ENCODE data around the gene B3GLCT.

DNA sequence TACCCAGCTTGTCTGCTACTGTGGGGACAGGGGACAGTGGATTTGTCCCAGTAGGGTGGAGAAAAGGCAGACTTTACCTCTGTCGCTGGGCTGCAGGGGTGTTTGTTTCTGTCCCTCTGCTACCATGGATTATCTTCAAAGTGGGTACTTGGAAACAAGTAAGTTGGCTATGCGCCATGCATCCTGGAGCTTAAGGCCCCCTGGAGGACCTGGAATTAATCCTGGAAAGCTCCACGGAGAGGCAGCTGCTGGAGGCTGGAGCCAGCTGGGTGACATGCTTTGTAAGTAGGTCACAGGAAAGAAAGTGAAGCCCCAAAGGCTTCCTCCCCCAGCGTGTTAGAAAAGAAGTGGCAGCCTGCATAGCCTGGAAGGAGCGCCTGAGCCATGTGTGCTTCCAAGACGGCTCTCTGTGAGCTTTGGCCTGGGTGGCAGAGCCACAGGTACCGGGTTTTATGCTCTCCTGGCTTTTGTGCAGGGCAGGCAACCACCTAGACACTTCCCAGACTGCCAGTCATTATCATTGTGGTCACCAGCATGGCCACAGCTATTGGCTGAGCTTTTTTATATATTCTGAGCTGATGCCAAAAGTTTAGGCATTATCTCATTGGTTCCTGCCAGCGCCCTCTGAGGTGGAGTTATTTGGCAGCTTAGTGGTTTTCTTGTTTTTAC lies 9.5 kb downstream of the B3GLCT start:
- no peak for TF ChIP-seq POLR2A (IDR thresholded peaks at IDR 0.05)
- TF ChIP-seq, protein P1, sequence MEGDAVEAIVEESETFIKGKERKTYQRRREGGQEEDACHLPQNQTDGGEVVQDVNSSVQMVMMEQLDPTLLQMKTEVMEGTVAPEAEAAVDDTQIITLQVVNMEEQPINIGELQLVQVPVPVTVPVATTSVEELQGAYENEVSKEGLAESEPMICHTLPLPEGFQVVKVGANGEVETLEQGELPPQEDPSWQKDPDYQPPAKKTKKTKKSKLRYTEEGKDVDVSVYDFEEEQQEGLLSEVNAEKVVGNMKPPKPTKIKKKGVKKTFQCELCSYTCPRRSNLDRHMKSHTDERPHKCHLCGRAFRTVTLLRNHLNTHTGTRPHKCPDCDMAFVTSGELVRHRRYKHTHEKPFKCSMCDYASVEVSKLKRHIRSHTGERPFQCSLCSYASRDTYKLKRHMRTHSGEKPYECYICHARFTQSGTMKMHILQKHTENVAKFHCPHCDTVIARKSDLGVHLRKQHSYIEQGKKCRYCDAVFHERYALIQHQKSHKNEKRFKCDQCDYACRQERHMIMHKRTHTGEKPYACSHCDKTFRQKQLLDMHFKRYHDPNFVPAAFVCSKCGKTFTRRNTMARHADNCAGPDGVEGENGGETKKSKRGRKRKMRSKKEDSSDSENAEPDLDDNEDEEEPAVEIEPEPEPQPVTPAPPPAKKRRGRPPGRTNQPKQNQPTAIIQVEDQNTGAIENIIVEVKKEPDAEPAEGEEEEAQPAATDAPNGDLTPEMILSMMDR (IDR thresholded peaks at IDR 0.05) = no peak

All from esophagus squamous epithelium (tissue), 4 donors.